Measurements from ENCODE around the gene POC1A. TPM values are rescaled to one million over a fixed set of nuclear protein-coding genes. Genes with fewer than 3 reads are reported as not detected.

The POC1A gene
- total and polyA plus RNA-seq, 2 of the 8 experiments (the other 6 are each of a cell fraction or from before 2014, with no cell fraction given): 35.7 to 39.2 TPM

DNA sequence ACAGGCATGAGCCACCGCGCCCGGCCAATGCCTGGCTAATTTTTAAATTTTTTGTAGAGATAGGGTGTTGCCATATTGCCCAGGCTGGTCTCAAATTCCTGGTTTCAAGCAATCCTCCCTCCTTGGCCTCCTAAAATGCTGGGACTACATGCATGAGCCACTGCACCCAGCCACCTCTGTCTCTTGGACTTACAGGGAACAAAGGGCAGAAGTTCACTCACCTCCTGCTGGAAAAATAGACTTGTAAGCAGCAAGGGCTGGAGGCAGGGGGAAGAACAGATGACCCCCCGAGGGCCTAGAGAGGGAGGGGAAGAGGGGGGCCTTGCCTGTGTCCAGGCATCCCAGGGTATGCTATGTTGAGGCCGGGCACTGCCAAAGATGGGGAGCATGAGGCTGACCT lies 120.0 kb downstream of the POC1A start:
- H2BK20ac ChIP-seq (ENCODE audit: low read length): no peak overlapping the region

More for the DNA sequence above, 120.0 kb downstream of the POC1A start:
- no peak overlapping the region for H4K5ac ChIP-seq (ENCODE audit: insufficient read length, low read depth, low read length)
- H2BK12ac ChIP-seq (ENCODE audit: low read depth, low read length): no peak overlapping the region
- no peak overlapping the region for H3K14ac ChIP-seq (ENCODE audit: insufficient read length)
- H3K4me3 ChIP-seq (ENCODE audit: extremely low read depth in 1 of 4, insufficient read depth in 2 of 4, low read depth in 3 of 4, low read length in 4 of 4): no peak overlapping the region
- ChIA-PET POLR2A (ENCODE audit: partially characterized antibody) (no interaction called here), CTCF (ENCODE audit: partially characterized antibody) (interaction anchor here (4.4 to 7.5 kb wide), 2 partner anchors 19 to 21 kb away, joined by 55 to 58 read pairs; partner anchors contain the start of gene DUSP7)
- H3K9me3 ChIP-seq (ENCODE audit: insufficient read depth in 2 of 2, low read depth in 1 of 2, low read length in 1 of 2): no peaks in the 10 kb centered on the region
- no peak overlapping the region for H2BK5ac ChIP-seq (ENCODE audit: low read depth, low read length)
- no peaks in the 10 kb centered on the region for H4K20me1 ChIP-seq (replicated peaks in 1 of 2; ENCODE audit: control insufficient read depth in 1 of 2, insufficient read depth in 2 of 2, low read length in 2 of 2)
- no peak overlapping the region for H3K18ac ChIP-seq (ENCODE audit: extremely low read depth, low read length)
- no peak overlapping the region for H2AFZ ChIP-seq (ENCODE audit: low read length)
- no peaks in the 10 kb centered on the region for H3K79me1 ChIP-seq (ENCODE audit: low read depth, low read length)
- H2AK5ac ChIP-seq (ENCODE audit: low read depth, low read length): no peak overlapping the region
- FAIRE-seq (no peak), DNase-seq (ENCODE audit: low read depth in 1 of 2, low spot score in 2 of 2) (no peak)
- no peak overlapping the region for H2BK120ac ChIP-seq (replicated peaks; ENCODE audit: low read depth, low read length)
- no peaks in the 10 kb centered on the region for H3K23me2 ChIP-seq (ENCODE audit: low read depth, low read length)
- 84% methylated on average over 5 of the region's 5 CpGs; no CpG with 5 or more reads in 1 of the 2 experiments for WGBS, 2 experiments (ENCODE audit: extremely low coverage in 1 of 2, insufficient coverage in 1 of 2, insufficient read length in 1 of 2, insufficient replicate concordance in 2 of 2, low coverage in 1 of 2, low lambda C conversion rate in 2 of 2, missing lambda C conversion rate in 1 of 2)
- H3K4ac ChIP-seq (replicated peaks; ENCODE audit: insufficient read length, low read depth, low read length): no peak overlapping the region
- H3K56ac ChIP-seq (replicated peaks; ENCODE audit: insufficient read length, low read depth, low read length): no peak overlapping the region
- no peaks in the 10 kb centered on the region for H3K27me3 ChIP-seq (replicated peaks in 1 of 4; ENCODE audit: control insufficient read depth in 3 of 4, extremely low read depth in 1 of 4, insufficient read depth in 3 of 4, low read length in 3 of 4)
- H4K8ac ChIP-seq (ENCODE audit: extremely low read depth, insufficient read depth, low read length): no peak overlapping the region
- no peak overlapping the region for H3K4me2 ChIP-seq (ENCODE audit: insufficient read depth in 1 of 2, low read depth in 2 of 2, low read length in 2 of 2)
- H3K23ac ChIP-seq (ENCODE audit: insufficient read length): no peak overlapping the region
- no peaks in the 10 kb centered on the region for H3K79me2 ChIP-seq (ENCODE audit: control insufficient read depth in 1 of 2, insufficient read depth in 2 of 2, low read length in 2 of 2)
- TF ChIP-seq, protein P1, sequence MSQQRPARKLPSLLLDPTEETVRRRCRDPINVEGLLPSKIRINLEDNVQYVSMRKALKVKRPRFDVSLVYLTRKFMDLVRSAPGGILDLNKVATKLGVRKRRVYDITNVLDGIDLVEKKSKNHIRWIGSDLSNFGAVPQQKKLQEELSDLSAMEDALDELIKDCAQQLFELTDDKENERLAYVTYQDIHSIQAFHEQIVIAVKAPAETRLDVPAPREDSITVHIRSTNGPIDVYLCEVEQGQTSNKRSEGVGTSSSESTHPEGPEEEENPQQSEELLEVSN (IDR thresholded peaks at IDR 0.05): no peak
- TF ChIP-seq EP300 (IDR thresholded peaks at IDR 0.05; ENCODE audit: borderline replicate concordance in 1 of 2, low read depth in 2 of 2, low read length in 2 of 2) (no peak), TAF1 (IDR thresholded peaks at IDR 0.05; ENCODE audit: low read depth, low read length) (no peak), MAFK (IDR thresholded peaks at IDR 0.05; ENCODE audit: low read depth, low read length) (no peak), MAX (IDR thresholded peaks at IDR 0.05) (no peak)
- H3K9ac ChIP-seq (replicated peaks in 1 of 4; ENCODE audit: extremely low read depth in 1 of 4, low read depth in 3 of 4, low read length in 3 of 4): no peak overlapping the region
- no peak overlapping the region for H2BK15ac ChIP-seq (ENCODE audit: low read length)
- no peak overlapping the region for H4K91ac ChIP-seq (replicated peaks; ENCODE audit: insufficient read length, low read length)
- no peaks in the 10 kb centered on the region for H3K36me3 ChIP-seq (ENCODE audit: control insufficient read depth in 2 of 4, insufficient read depth in 4 of 4, low read length in 3 of 4)
- H3K27ac ChIP-seq (ENCODE audit: low read depth, low read length): no peak overlapping the region
- peaks cover 0 to 6% (median 1%) of the 10 kb centered on the region in 4 experiments; a peak in 2 of 7 replicates for H3K4me1 ChIP-seq (replicated peaks in 1 of 4; ENCODE audit: control insufficient read depth in 3 of 4, insufficient read depth in 4 of 4, low read length in 3 of 4)

All from H1 (cell line).